Epithelial cell of proximal tubule (primary cell): ENCODE data around the gene MAGI1. TPM values are rescaled to one million over a fixed set of nuclear protein-coding genes. Genes with fewer than 3 reads are reported as not detected.
"Not testable (repeated sequence)": the region's sequence is repeated elsewhere in the genome, so short reads cannot be mapped to it uniquely, and the experiment has no call there.

ENCODE experiments used
- DNase-seq: peaks from one replicate; pipeline ENCODE4 v3.0.0-alpha.2; 2011; ENCODE audit warnings: low read depth
- H3K4me3 ChIP-seq: 2 replicates; pipeline ENCODE4 v1.5.1; 2011; ENCODE audit warnings: low read depth, mild to moderate bottlenecking, low read length
- total RNA-seq: library from RNA; depleted of rRNA; stranded (reverse); fragments of >200 nt; gene quantifications from 2 replicates; pipeline ENCODE4 v1.2.3, GENCODE V29; 2015
- TF ChIP-seq, protein P1 (sequence below): conservative IDR thresholded peaks from 2 replicates; pipeline ENCODE4 v1.5.1; 2012; ENCODE audit warnings: low read depth, mild to moderate bottlenecking, low read length

Gene MAGI1
- total RNA-seq, 1 donor from 2014 or later: 9.6 TPM

DNA sequence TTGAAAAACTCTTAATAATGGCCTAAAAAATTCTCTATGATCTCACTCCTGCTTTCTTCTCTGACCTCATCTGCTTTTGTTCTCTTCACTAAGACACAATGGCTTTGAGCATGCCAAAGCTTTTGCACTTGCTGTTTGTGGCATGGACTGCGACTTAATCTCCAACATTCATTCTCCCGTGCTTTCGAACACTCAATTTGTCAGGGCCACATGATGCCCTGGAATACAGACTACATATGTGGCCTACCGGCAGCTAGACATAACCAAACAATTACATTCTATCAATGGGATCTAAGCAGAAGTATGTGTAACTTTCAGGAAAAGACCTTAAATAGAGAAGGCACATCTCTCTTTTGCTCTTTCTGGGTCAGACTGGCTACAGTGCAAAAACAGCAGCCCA is 506.5 kb downstream of the MAGI1 start:
- DNase-seq: no peak
- TF ChIP-seq, protein P1, sequence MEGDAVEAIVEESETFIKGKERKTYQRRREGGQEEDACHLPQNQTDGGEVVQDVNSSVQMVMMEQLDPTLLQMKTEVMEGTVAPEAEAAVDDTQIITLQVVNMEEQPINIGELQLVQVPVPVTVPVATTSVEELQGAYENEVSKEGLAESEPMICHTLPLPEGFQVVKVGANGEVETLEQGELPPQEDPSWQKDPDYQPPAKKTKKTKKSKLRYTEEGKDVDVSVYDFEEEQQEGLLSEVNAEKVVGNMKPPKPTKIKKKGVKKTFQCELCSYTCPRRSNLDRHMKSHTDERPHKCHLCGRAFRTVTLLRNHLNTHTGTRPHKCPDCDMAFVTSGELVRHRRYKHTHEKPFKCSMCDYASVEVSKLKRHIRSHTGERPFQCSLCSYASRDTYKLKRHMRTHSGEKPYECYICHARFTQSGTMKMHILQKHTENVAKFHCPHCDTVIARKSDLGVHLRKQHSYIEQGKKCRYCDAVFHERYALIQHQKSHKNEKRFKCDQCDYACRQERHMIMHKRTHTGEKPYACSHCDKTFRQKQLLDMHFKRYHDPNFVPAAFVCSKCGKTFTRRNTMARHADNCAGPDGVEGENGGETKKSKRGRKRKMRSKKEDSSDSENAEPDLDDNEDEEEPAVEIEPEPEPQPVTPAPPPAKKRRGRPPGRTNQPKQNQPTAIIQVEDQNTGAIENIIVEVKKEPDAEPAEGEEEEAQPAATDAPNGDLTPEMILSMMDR: no peak
- H3K4me3 ChIP-seq: no peak overlapping the region

DNA sequence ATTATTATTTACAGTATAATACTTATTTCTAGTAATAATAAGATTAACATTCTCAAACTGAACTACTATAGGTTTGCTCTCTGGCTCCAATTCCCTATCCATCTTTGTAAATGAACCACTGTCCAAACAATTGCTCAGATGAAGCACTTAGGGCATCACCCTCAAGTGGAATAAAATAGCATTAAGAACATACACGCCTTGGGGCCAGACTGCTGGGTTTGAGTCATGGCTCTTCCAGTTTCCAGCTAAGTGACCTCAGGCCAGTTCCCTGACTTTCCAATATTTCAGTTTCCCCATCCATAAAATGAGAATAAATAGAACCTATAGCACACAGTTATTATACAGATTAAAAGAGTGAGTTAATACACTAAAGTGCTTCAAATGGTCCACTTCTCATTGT is 507.2 kb downstream of the MAGI1 start:
- DNase-seq: no peak
- TF ChIP-seq, protein P1: no peak
- no peak overlapping the region for H3K4me3 ChIP-seq

DNA sequence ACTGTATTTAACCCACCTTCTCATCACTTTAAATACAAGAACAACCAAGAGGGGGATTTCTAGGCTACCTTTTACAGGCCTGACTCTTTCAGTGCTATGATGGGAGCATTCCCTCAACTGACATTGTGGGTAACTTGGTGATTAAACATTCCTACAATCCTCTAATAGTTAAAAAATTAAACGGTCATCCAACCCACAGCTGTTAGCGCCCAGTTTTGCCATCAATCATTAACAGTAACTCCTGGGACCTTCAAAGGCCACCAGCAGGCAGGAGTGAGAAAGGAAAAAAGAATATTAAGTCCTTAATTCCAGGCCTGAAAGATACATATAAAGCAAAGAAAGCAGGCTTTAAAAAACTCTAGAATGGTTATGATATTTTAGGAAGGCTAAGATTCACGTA is 512.1 kb downstream of the MAGI1 start:
- no peak overlapping the region for H3K4me3 ChIP-seq
- peak; percentile 50 for DNase-seq
- TF ChIP-seq, protein P1: peak; percentile 25

DNA sequence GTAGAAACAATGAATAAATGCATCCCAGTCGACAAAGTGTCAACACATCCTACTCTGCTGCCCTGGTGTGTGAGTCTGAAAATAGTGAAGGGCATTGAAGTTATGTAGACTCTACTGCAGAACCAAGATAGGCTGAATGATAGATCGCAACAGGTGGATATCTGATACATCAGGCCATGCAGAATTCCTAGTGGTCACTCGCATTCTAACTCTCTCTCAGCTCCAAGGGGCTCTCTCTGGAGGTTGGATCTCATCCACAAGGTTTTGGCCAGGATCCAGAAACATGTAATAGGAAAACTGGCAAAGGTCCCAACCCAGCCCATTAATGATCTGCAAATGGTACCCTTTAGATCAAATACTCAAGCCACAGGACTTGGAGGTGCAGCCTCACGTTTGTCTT is 514.1 kb downstream of the MAGI1 start:
- TF ChIP-seq, protein P1: no peak
- no peak for DNase-seq
- no peak overlapping the region for H3K4me3 ChIP-seq

DNA sequence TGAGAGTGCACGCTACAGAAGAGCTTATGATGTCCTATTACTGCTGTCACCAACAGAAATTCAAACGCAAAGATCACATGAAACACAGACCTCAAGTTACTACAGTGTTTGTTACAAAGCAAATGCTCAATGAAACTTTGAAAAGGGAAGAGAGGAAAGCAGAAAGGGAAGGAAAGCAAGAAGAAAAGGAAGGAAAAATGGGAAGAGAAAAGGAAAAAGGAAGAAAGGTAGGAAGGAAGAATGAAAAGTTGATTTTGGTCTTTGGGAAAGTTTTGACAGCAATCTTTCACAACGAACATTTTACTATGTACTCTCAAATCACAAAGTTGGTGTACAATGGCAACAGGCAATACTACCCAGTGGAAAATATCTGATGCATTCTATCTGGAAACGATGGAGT is 514.8 kb downstream of the MAGI1 start:
- H3K4me3 ChIP-seq: no peak overlapping the region
- TF ChIP-seq, protein P1: no peak
- DNase-seq: no peak

DNA sequence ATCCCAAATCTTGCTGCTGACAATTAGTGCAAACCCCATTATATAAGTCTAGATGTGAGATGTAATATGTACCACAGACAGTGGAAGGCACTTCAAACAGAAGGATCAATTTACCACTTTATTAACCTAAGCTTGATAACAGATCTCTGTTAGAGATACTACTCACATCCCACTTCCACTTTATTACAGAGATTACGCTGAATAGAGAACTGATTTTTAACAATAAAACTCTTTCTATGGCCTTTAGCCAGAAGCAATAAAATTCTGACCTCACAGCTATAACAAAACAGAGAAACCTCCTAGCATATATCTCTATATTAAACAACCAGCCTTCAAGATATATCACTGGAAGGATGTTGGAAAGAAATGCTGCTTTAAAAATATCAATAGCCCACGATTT is 517.7 kb downstream of the MAGI1 start:
- TF ChIP-seq, protein P1: no peak
- no peak overlapping the region for H3K4me3 ChIP-seq
- DNase-seq: no peak

DNA sequence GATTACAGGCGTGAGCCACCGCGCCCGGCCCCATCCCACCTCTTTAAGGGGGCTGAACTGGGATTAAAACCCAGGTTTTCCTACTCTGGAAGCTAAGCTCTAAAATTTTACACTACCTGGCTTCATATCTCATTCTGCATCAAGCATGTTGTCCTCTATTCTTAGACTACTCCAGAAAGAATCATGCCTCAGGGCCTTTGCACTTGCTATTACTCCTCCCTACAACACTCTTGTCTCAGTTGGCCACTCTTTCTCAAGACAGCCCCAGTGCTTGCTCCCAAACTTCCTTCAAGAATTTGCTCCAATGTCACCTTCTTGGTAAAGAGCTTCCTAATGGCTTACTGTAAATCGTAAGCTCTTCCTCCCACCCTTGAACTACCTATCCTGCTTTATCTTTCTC is 521.7 kb downstream of the MAGI1 start:
- H3K4me3 ChIP-seq: no peak overlapping the region
- TF ChIP-seq, protein P1: no peak
- DNase-seq: no peak

DNA sequence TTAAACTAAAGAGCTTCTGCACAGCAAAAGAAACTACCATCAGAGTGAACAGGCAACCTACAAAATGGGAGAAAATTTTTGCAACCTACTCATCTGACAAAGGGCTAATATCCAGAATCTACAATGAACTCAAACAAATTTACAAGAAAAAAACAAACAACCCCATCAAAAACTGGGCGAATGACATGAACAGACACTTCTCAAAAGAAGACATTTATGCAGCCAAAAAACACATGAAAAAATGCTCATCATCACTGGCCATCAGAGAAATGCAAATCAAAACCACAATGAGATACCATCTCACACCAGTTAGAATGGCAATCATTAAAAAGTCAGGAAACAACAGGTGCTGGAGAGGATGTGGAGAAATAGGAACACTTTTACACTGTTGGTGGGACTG is 524.4 kb downstream of the MAGI1 start:
- H3K4me3 ChIP-seq: not testable (repeated sequence)

DNA sequence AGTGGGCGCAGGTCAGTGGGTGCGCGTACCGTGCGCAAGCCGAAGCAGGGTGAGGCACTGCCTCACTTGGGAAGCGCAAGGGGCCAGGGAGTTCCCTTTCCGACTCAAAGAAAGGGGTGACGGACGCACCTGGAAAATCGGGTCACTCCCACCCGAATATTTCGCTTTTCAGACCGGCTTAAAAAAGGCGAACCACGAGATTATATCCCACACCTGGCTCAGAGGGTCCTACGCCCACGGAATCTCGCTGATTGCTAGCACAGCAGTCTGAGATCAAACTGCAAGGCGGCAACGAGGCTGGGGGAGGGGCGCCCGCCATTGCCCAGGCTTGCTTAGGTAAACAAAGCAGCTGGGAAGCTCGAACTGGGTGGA is 529.3 kb downstream of the MAGI1 start:
- DNase-seq, H3K4me3 ChIP-seq: not testable (repeated sequence)

More for the DNA sequence above, 524.4 kb downstream of the MAGI1 start:
- DNase-seq: not testable (repeated sequence)
